Ishikawa (cell line): Measurements from ENCODE around the gene CFAP73.

Experiments
- EGR1 ChIP-seq: IDR thresholded peaks from 2 replicates; pipeline ENCODE4 v1.6.1; 2012
- EP300 ChIP-seq: IDR thresholded peaks from 2 replicates; pipeline ENCODE4 v1.6.1; 2012; ENCODE audit warnings: borderline replicate concordance
- MAX ChIP-seq: IDR thresholded peaks from 2 replicates; pipeline ENCODE4 v1.6.1; 2012
- RAD21 ChIP-seq: IDR thresholded peaks from 2 replicates; pipeline ENCODE4 v1.6.1; 2012; ENCODE audit warnings: low read depth
- TAF1 ChIP-seq: IDR thresholded peaks from 2 replicates; pipeline ENCODE4 v1.6.1; 2012; ENCODE audit warnings: low read depth, mild to moderate bottlenecking
- TEAD4 ChIP-seq: IDR thresholded peaks from 2 replicates; pipeline ENCODE4 v1.6.1; 2012
- YY1 ChIP-seq: IDR thresholded peaks from 2 replicates; pipeline ENCODE4 v1.6.1; 2012; ENCODE audit warnings: low read depth
- ZBTB7A ChIP-seq: IDR thresholded peaks from 2 replicates; pipeline ENCODE4 v1.6.1; 2012; ENCODE audit warnings: low read depth

GRCh38 chr12:113149361-113150150 is at the start of gene CFAP73:
- peak; percentile 73 for TF ChIP-seq EGR1
- TF ChIP-seq ZBTB7A = no peak; the same call in 1 of the 2 replicates
- TF ChIP-seq TAF1 = no peak
- peak; percentile 44; the same call in 1 of the 2 replicates for TF ChIP-seq MAX
- TF ChIP-seq YY1 = no peak
- TF ChIP-seq EP300 = no peak
- peak; percentile 49 for TF ChIP-seq TEAD4
- no peak for TF ChIP-seq RAD21
